PC-9 (cell line): ENCODE data around the gene USP7. TPM values are rescaled to one million over a fixed set of nuclear protein-coding genes. Genes with fewer than 3 reads are reported as not detected.

Experiments
- Bru-seq: library from RNA; stranded (reverse); fragments of 400-500 nt; gene quantifications from one replicate; lab custom pipeline; 2021; lab: Mats Ljungman, UMichigan
- BruChase-seq, 2 experiments: library from RNA; stranded (reverse); fragments of 400-500 nt; gene quantifications; one replicate each; lab custom pipeline; 2021; lab: Mats Ljungman, UMichigan
- BruUV-seq: library from RNA; stranded (reverse); fragments of 400-500 nt; replicated peaks from 2 replicates; lab custom pipeline; 2021; lab: Mats Ljungman, UMichigan
- CTCF ChIA-PET: fragments of 300-600 bp; sonication (Branson Sonifier 250); formaldehyde crosslinking; loops from one replicate; lab custom pipeline; 2022; ENCODE audit warnings: antibody characterized with exemption; lab: Charles Lee
- POLR2A ChIA-PET: fragments of 300-600 bp; sonication (Branson Sonifier 250); formaldehyde crosslinking; loops from one replicate; lab custom pipeline; 2022; ENCODE audit warnings: antibody characterized with exemption; ENCODE audit not compliant: unreplicated experiment; lab: Charles Lee
- DNase-seq, 2 experiments: peaks; one replicate each; pipeline versions ENCODE4 v3.0.0 to v3.0.0-alpha.2; 2015 to 2022; ENCODE audit warnings: mixed read lengths in 1 of 2
- H2AFZ ChIP-seq: fragments of 200-600 bp; sonication (generic); 2 replicates; pipeline ENCODE4 v1.8.1; 2017; ENCODE audit warnings: antibody characterized with exemption
- H3F3A ChIP-seq: fragments of 200-600 bp; sonication (generic); 2 replicates; pipeline ENCODE4 v1.8.1; 2017; ENCODE audit warnings: antibody characterized with exemption, mild to moderate bottlenecking, low read depth; ENCODE audit not compliant: insufficient read depth
- H3K27ac ChIP-seq: fragments of 200-600 bp; sonication (generic); 2 replicates; pipeline ENCODE4 v1.6.1; 2016; ENCODE audit warnings: mixed run types
- H3K27me3 ChIP-seq: fragments of 200-600 bp; sonication (generic); 2 replicates; pipeline ENCODE4 v1.6.1; 2016; ENCODE audit warnings: low read depth, mixed run types; ENCODE audit not compliant: insufficient read depth
- H3K36me3 ChIP-seq: fragments of 200-600 bp; sonication (generic); 2 replicates; pipeline ENCODE4 v1.6.1; 2016; ENCODE audit warnings: low read depth, mixed run types
- H3K4me1 ChIP-seq: fragments of 200-600 bp; sonication (generic); replicated peaks from 2 replicates; pipeline ENCODE4 v1.6.1; 2016; ENCODE audit warnings: mixed run types; ENCODE audit not compliant: insufficient read depth
- H3K4me2 ChIP-seq: fragments of 200-600 bp; sonication (generic); 2 replicates; pipeline ENCODE4 v1.6.1; 2017; ENCODE audit warnings: mixed run types
- H3K4me3 ChIP-seq: fragments of 200-600 bp; sonication (generic); 2 replicates; pipeline ENCODE4 v1.6.1; 2016; ENCODE audit warnings: mixed run types
- H3K79me2 ChIP-seq: fragments of 200-600 bp; sonication (generic); 2 replicates; pipeline ENCODE4 v1.6.1; 2017; ENCODE audit warnings: low read depth, mixed run types
- H3K9me2 ChIP-seq: fragments of 200-600 bp; sonication (generic); 2 replicates; pipeline ENCODE4 v1.8.1; 2017; ENCODE audit warnings: mild to moderate bottlenecking; ENCODE audit not compliant: insufficient read depth
- H3K9me3 ChIP-seq: fragments of 200-600 bp; sonication (generic); 2 replicates; pipeline ENCODE4 v1.8.1; 2016; ENCODE audit warnings: low read depth; ENCODE audit not compliant: insufficient read depth
- H4K20me1 ChIP-seq: fragments of 200-600 bp; sonication (generic); 2 replicates; pipeline ENCODE4 v1.8.1; 2017; ENCODE audit not compliant: insufficient read depth
- CTCF ChIP-seq: fragments of 200-600 bp; sonication (generic); conservative IDR thresholded peaks from 2 replicates; pipeline ENCODE4 v1.6.1; 2017; ENCODE audit warnings: mixed run types, antibody characterized with exemption, mild to moderate bottlenecking, moderate library complexity
- EZH2 ChIP-seq: fragments of 200-600 bp; sonication (generic); IDR thresholded peaks from 2 replicates; pipeline ENCODE4 v1.8.0; 2017; ENCODE audit warnings: antibody characterized with exemption, low read depth
- intact Hi-C: fragments of 100-400 bp; cut with micrococcal nuclease; formaldehyde crosslinking; loops from one replicate; pipeline ENCODE4 v1.10.0; 2022; ENCODE audit not compliant: unreplicated experiment
- long read RNA-seq: library from polyadenylated mRNA; stranded (forward); transcript quantifications from one replicate; pipeline ENCODE4 v2.0.0, GENCODE V29; 2022
- total RNA-seq: library from RNA; stranded (reverse); gene quantifications from 2 replicates; pipeline ENCODE4 v1.2.3, GENCODE V29; 2021

The USP7 gene
- total RNA-seq (113 and 167 TPM in 2 replicates), Bru-seq, nascent RNA (percentile 95 among the genes with signal in this experiment), BruChase-seq, experiment 1, labeled RNA remaining after a 2-hour chase (percentile 92 among the genes with signal in this experiment), BruChase-seq, experiment 2, labeled RNA remaining after a 6-hour chase (percentile 96 among the genes with signal in this experiment)
- long read RNA-seq, full-length matches to known transcripts: 34 of 79 reads
- long read RNA-seq, partial matches to known transcripts: 15 of 79 reads
- long read RNA-seq, other reads (novel, unspliced or antisense): 30 of 79 reads

- Histone ChIP-seq H3K4me2 (peak within 1 kb of the TSS; percentile 97), H2AFZ (peak within 1 kb of the TSS; percentile 95), H3K9me3 (no peaks in the 10 kb centered on the region), H3K27ac (no peak within 1 kb of the TSS; the same call in 1 of the 2 replicates), H3K4me1 (peaks cover 46% of the 10 kb centered on the region), H3K36me3 (no peaks in the 10 kb centered on the region), H3K4me3 (peak within 1 kb of the TSS; percentile 76), H4K20me1 (peaks cover 38% of the 10 kb centered on the region), H3K27me3 (no peaks in the 10 kb centered on the region), H3K79me2 (peaks cover 42% of the 10 kb centered on the region), H3K9me2 (no peaks in the 10 kb centered on the region), H3F3A (peaks cover 6% of the 10 kb centered on the region; the same call in 1 of the 2 replicates)
- DNase-seq: peak; percentile 48 to 92
- intact Hi-C loops: loop anchor here (5.0 kb wide), 3 partner anchors 38 to 167 kb away; partner anchors contain the start of genes PMM2 and TMEM186
- no TSS peak for BruUV-seq
- ChIA-PET POLR2A (interaction anchor here (0.6 kb wide), 1 partner anchor 37 kb away, joined by 3 read pairs; no protein-coding TSS in a partner anchor), CTCF (interaction anchor here (1.3 kb wide), 1 partner anchor 45 kb away, joined by 3 read pairs; no protein-coding TSS in a partner anchor)
- TF ChIP-seq EZH2 (no peak), CTCF (no peak)
These were observed at the start of gene USP7 for GRCh38 chr16:8963821-8964441. Gene USP7 (minus strand): TSS chr16:8963906. CDS start chr16:8963285, 621 bp downstream.

- Histone ChIP-seq H3K9me3 (peaks cover 5% of the 10 kb centered on the region; the same call in 1 of the 2 replicates), H3K79me2 (no peaks in the 10 kb centered on the region), H3K4me2 (no peak overlapping the region), H3K27me3 (no peaks in the 10 kb centered on the region), H3K27ac (no peak overlapping the region), H2AFZ (no peak overlapping the region), H3K4me3 (no peak overlapping the region), H3K9me2 (no peaks in the 10 kb centered on the region), H3K36me3 (no peaks in the 10 kb centered on the region), H4K20me1 (no peaks in the 10 kb centered on the region), H3K4me1 (no peaks in the 10 kb centered on the region; the same call in 1 of the 2 replicates), H3F3A (peaks cover 14% of the 10 kb centered on the region; the same call in 1 of the 2 replicates)
- TF ChIP-seq CTCF: no peak
- no peak for TF ChIP-seq EZH2
- ChIA-PET POLR2A (interaction anchor here (0.6 kb wide), 1 partner anchor 29 kb away, joined by 3 read pairs; no protein-coding TSS in a partner anchor), CTCF (no interaction called here)
- DNase-seq: no peak
- intact Hi-C loops: no loop called here
- no TSS peak for BruUV-seq
These were observed 49.8 kb upstream of the USP7 start for GRCh38 chr16:9013508-9013864.

GRCh38 chr16:9012848-9013507, 49.3 kb upstream of the USP7 start:
- CTCF ChIA-PET: no interaction called here
- Histone ChIP-seq H3F3A (peaks cover 11% of the 10 kb centered on the region; the same call in 1 of the 2 replicates), H3K4me1 (no peaks in the 10 kb centered on the region; the same call in 1 of the 2 replicates), H3K9me2 (no peaks in the 10 kb centered on the region), H4K20me1 (no peaks in the 10 kb centered on the region), H2AFZ (no peak overlapping the region), H3K27me3 (no peaks in the 10 kb centered on the region), H3K27ac (no peak overlapping the region), H3K4me3 (no peak overlapping the region), H3K36me3 (no peaks in the 10 kb centered on the region), H3K4me2 (no peak overlapping the region), H3K79me2 (no peaks in the 10 kb centered on the region), H3K9me3 (peaks cover 5% of the 10 kb centered on the region; the same call in 1 of the 2 replicates)
- BruUV-seq: no TSS peak
- no peak for TF ChIP-seq CTCF
- TF ChIP-seq EZH2: no peak
- POLR2A ChIA-PET: interaction anchor here (0.6 kb wide), 2 partner anchors 27 to 29 kb away, joined by 3 to 5 read pairs; no protein-coding TSS in a partner anchor
- intact Hi-C loops: no loop called here
- DNase-seq: no peak
